HL-60/S4 treated with retinoic acid at 250 ng/mL for 4 days and 3 days (cell line): ENCODE data around the gene RIT2.

ENCODE experiments used
- in situ Hi-C: fragments of 300-500 bp; cut with MboI; formaldehyde crosslinking; loops from 2 replicates; pipeline ENCODE4 v1.7.0; 2022; ENCODE audit warnings: low sequenced_read_pairs

RIT2 gene

DNA sequence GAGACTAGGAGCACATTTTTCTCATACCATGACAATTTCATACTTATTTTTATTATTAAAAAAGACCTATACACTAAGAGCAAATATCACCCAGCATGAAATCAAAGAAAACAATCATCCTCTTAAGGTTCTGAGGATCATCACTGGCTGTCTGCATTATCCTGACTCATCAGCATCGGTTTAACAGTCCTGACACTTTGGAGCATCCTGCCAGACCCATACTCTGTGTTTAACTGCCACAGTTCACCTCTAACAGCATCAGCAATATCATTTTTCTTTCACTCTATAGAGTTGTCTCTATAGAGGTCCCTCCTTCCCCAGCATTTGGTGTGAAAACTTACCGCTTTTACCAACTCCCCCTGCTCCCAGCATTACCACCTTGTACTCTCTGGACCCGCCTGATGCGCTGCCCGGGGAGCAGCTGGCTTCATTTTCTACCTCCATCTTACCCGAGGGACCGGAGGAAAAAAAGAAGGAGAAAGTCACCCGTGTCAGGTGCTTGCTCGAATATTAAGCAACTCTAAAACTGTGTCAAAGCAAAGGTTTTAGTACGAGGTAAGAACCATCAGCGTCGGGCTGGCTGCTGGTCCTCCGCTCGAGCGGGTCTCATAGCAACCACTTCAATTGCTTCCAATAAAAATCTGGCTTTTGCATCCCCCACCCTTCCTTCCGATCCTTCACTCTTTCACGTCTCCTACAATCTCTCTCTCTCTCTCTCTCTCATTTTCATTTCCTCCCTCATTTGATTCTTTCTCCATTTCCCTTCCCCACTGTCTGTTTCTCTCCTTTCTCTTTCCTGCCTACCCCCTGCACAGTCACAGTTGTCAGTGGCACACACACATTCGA lies at the start of gene RIT2:
TSS of gene RIT2 (minus strand) at position 610 of the 846 bp plus-strand sequence.
- in situ Hi-C loops = no loop called here

DNA sequence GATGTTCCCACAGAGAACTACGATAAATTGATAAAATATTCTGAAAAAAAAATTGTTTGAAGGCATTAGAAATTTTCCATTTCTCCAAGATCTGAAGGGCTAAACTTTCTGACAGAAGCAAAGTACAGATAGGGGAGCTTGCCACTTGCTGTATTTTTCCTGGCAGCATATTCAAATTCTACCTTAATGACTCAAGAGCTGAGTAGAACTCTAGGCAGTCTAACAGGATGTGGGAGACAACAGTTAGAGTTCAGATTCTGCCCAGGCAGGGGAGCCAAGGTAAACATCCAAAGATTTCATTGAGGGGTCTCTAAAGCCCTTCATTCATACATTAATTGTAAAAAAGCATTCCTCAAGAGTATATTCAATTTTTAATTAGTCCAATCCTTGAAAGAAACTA lies 46.0 kb upstream of the RIT2 start:
- in situ Hi-C loops = no loop called here

DNA sequence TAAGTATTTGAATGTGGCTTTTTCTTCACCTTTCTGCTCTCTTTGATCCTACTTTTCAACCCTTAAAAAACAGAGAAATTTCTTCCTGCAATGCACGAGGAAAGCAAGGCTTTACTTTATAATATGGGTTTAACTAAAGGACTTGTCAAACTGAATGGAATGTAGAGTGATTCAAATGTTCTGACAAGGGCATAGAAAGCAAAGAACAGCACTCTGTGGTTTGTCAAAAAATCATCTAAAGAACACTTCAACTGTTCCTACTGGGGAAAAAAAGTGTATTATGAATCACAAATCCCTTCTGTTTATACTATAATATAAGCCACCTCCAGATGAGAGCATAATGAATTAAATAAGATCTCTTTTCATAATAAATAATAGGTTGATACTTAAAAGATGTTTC lies 45.0 kb upstream of the RIT2 start:
- in situ Hi-C loops = no loop called here

DNA sequence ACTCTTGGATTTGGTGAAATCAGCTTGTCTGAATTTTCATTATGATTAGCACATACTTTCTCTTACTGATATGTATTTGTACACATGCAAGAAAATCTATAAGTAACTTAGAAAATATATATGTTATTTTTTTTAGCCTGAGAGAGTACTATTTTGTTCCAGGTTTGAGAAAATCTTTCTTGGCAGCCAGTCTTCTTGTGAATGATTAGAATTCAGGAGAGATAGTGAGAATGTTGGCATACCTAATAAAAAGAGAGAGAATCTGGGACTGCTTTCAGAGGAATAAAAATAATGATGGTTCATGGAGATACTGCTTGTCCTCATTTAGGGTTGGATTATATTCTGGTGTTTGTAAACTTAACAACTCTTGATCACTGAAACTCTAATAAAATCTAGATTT lies 44.4 kb upstream of the RIT2 start:
- in situ Hi-C loops = no loop called here

DNA sequence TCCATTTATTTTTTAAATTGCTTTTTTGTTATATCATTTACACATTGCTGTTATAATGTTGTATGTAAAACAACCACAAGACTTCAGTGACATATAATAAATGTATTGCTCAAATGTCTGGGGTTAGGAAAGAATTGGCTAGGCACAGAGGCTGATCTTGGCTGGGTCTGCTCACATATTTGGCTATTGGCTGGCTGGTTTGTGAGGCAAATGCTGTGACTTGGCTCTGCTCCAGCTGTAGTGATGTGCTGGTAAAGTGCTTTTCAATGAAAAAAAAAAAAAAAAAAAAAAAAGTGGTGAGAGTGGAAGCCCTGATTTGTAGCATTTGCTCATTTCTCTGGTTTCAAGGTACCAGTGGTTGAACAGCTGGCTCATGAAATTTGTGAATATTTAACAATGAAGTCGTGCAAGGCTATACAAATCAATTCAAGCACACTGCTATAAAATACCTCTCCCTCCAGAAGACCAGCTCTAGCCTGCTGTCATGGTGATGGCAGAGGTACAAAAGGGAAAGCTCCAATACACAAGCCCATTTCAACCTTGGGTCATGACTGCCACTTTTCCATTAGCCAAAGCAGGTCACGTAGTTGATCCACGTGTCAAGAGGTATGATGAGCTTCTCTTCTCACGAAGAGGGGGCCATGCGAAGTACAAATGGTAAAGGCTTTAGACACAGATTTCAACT lies 43.7 kb upstream of the RIT2 start:
- in situ Hi-C loops = no loop called here

DNA sequence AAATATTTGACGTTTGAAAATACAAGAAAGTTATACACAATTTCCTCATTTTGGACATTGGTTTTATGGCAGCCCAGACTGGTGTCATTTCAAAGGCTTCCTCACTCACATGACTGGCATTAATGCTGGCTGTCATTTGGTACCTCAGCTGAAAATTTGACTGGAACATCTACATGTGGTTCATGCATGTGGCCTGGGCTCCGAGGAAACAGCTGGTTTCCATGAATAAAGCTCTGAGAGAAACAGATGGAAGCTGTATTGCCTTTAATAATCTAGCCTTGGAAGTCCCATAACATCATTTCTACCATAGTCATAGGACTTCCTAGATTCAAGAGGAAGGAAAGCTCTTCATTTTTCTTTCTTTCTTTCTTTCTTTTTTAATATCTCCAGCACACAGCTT lies 42.9 kb upstream of the RIT2 start:
- in situ Hi-C loops = no loop called here

DNA sequence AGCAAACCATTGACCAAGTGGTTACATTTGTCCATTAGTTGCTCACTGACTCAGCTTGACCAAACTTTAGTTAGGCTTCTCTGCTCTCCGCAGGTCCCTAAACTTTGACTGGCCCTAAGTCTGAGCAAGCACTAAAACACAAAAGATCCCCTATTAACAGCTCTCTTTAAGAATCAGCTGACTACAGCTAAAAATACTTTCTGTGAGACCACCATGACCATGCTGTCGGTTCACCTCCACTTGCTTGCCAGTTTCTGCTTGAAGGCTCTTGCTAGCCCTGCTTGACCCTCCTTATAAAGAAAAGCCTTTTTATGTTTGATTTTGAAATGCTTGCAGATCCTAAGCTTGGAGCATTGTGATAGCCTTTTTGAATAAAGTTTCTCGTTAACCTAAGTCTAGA lies 40.4 kb upstream of the RIT2 start:
- in situ Hi-C loops = no loop called here

DNA sequence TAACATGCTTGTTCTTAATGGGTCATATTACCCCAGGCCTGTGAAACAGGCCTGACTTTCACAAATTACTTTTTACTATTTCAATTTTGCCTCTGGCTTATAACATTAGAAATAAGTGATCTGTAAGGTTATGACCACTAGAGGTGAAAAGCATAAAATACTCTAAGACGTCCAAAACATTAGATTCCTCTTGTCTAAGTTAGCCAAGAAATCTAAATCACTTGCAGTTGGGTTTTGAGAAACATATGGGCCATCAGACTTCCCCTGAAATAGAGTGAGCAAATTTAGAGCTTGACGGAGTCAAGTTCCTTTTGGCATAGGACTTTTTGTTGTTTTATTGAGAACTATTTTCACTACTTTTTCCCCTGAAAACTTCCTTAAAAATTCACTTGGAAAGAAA lies 32.7 kb upstream of the RIT2 start:
- in situ Hi-C loops = no loop called here

DNA sequence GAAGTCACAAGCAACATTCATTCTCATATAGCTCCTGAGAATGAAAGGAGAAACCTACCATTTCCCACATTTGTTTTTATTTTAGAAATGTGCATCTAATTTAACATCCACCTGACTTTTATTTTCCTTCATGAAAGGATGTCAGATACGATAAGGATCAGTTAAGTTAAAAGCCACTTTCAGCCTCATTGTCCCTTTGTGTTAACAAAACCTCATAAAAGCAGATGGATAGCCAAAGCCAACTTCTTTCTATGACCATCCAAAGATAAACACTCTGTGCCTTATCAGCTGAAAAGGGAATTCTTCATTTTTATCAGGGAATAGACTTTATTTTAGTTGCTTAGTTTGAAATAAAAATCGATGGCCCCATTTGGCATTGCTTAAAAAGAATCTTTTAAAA lies 25.7 kb upstream of the RIT2 start:
- in situ Hi-C loops = no loop called here

DNA sequence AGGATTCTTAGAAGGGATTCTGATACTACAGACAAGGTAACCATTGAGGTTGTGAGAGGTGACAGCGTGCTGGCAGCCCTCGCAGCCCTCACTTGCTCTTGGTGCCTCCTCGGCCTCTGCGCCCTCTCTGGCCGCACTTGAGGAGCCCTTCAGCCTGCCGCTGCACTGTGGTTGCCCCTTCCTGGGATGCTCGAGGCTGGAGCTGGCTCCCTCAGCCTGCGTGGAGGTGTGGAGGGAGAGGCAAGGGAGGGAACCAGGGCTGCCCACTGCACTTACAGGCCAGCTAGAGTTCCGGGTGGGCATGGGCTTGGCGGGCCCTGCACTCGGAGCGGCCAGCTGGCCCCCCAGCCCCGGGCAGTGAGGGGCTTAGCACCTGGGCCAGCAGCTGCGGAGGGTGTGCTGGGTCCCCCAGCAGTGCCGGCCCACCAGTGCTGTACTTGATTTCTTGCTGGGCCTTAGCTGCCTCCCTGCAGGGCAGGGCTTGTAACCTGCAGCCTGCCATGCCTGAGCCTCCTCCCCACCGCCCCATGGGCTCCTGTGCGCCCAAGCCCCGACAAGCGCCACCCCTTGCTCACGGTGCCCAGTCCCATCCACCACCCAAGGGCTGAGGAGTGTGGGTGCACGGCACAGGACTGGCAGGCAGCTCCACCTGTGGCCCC lies 23.9 kb upstream of the RIT2 start:
- in situ Hi-C loops = no loop called here

DNA sequence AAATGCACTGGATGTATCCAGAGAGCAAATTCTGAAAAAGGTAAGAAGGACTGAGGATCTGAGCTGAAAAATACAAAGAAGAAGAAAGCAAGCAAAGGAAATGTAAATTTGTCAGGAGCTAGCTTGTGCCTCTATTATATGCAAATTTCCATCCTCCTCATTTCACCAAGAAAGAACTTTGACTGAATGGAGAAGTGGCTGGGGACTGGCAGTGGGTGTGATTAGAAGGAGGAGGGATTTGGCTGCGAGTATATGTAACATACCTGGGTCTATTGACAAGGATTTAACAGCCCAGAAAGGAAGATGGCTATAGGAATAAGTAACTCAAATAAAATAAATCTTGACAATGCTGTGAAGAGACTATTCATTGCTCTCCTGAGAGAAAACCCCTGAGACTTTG lies 19.4 kb upstream of the RIT2 start:
- in situ Hi-C loops = no loop called here

DNA sequence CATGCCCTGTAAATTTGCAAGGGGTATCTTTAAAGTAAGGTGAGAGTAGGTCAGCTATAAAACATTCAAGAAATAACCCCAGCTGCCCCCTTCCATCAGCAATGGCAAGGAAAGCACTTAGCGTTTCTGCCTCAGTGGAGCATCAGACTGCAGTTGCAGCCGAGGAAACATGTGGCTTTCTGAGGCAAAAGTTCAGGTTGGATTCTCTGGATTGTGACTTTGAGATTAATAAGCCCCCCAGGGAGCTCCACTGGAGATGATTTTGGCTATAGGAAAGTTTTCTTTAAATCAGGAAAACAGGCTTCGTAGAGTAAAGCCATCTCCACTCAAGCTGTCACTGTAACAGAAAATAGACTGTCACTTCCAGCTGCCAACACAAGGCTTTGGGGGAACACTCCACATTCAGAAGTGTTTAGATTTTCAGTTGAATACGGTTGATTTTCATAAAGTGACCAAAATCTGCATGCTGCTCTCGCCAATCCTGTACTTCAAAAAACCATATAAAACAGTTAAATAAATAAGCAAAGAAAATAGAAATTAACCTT lies 15.3 kb upstream of the RIT2 start:
- in situ Hi-C loops = no loop called here

DNA sequence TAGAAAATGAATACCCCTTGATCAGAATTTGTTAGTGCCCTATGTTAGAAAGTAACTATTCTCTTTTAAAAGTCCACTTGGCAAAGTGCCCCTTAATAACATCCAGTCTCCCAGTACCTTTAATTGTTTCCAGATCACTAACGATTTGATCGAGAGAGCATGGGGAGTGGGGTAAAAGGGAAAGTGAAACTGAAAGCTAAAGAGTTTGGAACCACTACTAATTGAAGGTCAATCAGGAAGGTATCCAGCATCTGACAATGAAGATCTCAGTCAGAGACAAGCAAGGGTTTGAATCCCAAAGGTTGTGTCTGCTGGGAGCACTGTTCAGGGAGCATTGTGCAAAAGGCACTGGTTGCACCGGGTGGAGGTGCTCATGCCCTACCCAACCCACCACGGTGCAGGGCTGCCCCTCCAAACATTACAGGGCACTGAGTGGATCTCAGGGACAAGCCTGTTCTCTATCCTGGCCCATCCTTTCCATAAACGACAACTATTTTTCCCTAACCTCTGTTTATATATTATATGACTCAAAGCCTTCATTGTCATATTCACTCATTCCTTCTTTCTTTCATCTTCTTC lies 14.6 kb upstream of the RIT2 start:
- in situ Hi-C loops = no loop called here

DNA sequence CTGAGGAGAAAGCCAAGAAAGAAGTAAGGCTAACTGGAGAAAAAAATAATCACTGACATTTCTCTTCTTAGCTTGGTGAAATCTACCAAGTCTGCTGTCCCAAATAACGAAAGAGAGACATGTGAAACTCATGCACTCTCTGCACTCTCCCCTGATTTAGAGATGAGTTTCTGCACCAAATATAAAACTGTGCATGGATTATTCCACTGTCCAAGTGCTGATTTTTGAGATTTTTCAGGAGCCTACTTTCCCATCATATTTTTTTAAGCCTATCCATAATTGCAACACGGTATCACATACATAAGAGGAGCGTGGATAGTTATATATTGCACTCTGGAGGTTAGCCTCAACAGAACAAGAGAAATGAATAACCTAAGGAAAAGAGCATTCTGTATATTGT lies 10.0 kb upstream of the RIT2 start:
- in situ Hi-C loops = no loop called here

DNA sequence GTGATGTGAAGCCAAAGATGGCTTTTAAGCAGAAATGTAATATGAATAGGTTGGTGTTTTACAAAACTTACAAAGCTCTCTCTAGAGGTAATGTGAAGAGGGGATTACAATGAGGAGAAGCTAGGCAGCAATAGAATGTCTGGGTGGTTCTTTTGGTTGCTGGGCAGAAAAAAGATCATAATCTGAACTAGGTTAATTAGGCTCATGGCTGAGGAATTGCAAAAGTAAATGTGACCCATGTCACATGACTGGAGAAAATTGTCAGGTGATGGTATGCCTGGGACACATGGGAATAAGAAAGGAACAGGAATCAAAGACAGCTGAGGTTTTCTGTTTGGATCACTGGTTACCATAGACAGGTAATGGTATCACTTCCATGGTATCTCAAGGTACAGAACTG lies 7.5 kb upstream of the RIT2 start:
- in situ Hi-C loops = no loop called here

DNA sequence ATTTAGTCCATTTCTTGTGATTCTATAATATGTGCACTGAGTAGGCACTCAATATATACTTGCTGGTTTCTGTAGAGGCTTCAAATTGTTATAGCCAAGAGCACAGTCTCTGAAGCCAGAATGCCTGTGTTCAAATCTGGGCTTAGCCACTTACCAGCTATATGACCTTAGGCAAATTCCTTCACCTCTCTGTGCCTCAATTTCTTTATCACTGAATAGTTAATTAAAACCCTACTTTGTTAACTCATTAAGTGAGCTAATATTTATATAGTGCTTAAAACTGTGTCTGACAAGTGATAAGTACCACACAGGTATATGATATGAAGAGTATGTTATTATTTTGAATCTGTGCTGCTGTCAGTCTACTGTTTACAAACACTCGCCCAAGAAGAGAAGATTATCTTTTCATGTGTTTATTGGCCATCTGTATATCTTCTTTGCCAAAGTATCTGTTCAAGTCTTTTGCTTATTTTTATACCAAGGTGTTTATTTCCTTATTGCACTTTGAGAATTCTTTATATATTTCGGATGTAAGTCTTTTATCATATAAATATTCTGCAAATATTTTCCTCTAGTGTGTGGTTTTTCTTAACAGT lies 1.3 kb upstream of the RIT2 start:
- in situ Hi-C loops = no loop called here

DNA sequence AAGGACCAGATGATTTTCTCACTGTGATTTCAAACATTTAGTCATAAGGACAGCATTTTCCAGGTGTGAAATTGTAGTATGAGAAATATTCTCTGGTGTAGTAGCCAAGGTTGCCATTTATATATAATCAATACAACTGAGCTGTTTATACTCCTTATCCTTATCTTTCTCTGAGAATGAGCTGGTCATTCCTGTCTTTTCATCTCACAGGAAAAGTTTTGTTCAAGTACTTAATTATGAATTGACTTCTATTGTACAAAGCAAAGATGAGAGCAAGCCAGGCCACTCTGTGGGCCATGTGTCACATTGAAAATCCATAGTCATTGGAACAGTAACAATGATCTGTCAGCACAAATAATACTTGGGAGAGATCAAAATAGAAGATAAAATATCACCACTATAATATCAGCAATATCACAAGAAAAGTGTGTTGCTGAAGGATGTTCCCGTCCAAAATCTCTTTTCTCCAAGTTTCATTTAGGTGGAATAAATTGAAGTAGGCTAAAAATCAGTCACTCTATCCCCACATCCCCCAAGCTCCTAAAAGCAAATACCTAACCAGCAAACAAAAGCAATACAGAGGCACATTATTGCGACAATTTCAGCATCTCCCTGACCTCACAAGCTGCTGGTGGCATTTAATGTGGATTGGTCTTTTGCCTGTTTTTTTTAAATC lies 2.1 kb downstream of the RIT2 start:
- in situ Hi-C loops = no loop called here

DNA sequence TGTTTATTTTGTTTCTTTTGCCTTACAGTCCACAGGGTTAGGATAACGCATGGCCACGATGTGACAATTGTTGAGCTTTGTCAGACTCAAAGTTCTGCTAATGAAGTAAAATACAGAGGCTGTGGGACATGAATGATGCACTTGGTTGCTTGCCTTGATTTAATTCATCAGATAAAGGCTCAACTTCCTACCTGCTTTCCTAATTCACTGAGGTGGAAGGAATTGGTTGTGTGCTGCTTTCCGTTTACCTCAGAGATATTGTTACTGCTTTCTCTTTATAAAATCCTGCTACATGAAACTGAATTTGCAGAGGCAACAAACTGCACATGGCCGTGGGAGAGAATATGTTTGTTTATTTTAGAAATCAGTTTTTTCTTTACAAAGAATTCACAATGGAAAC lies 6.6 kb downstream of the RIT2 start:
- in situ Hi-C loops = no loop called here

DNA sequence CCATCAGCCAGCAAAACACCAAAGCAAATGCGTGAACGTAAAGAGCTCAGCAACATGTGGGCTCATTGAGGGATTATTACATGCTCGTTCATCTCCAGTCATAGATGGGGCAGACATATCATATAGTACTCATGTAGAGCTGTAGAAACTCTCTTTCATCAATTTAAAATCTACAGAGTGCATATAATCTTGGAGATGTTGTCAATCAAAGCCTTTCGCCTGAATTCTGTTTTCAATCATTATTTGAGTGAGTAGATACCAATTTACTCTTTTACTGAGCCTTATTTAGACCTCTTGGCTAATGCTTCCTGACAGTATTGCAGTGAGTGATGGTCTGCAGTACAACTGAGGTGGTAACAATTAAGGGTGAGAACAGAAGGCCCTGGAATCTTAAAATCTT lies 7.0 kb downstream of the RIT2 start:
- in situ Hi-C loops = no loop called here

DNA sequence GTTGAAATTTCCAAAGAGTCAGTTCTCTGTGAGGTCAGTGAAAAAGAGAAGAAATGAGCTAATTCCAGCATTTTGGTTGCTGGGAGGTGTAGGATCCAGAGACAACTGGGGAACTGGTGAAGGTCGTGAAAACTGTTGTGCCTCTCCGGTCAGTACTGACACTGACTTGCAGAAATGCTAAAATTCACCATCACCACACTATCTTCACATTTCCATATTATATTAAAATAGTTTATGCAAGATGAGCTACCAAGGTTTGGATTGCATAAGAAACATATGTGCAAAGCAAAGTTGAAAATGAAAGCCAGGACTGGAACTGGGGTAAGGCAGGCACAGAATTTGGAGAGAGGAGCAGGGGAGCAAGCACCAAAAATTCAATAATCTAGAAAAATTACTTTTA lies 21.8 kb downstream of the RIT2 start:
- in situ Hi-C loops = no loop called here
